ENCODE measurements around the gene SOD2. TPM values are rescaled to one million over a fixed set of nuclear protein-coding genes. Genes with fewer than 3 reads are reported as not detected.

The SOD2 gene
- total RNA-seq, 1 experiment from 2014 or later = 80.5 TPM

DNA sequence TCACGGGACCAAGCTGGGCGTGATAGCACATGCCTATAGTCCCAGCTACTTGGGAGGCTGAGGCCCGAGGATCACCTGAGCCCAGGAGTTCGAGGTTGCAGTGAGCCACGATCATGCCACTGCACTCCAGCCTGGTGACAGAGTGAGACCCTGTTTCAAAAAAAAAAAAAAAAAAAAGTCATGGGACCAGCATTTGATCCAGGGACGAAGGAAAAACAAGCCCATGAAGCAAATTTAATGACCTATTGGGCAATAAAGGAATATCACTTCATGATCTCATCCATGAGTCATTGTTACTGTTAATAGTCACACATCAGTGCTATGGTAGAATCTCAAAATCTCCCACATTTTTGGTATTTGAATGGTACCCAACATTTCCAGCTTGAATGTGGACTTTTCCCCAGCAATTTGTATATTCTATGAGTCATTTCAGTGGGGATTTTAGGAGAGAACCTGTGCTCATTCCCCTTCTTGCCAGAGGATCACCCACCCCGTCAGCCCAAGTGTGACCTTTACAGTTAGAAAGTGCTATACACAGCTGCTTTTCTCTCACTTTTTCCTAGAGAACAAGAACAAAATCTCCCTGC lies 8.5 kb upstream of the SOD2 start:
- Histone ChIP-seq H2BK120ac (ENCODE audit: low read depth, low read length, poor library complexity, severe bottlenecking) (no peak overlapping the region), H4K91ac (ENCODE audit: insufficient read length, low read depth, low read length) (no peak overlapping the region), H4K5ac (ENCODE audit: insufficient read length, low read depth, low read length) (no peak overlapping the region), H3K79me2 (ENCODE audit: insufficient read depth, low read length) (no peaks in the 10 kb centered on the region), H2BK15ac (ENCODE audit: low read depth, low read length) (no peak overlapping the region), H3K23me2 (ENCODE audit: insufficient read length, low read depth, low read length, poor library complexity, severe bottlenecking) (no peaks in the 10 kb centered on the region), H3K4me2 (ENCODE audit: insufficient read depth, insufficient read length, low read length) (no peak overlapping the region), H2BK5ac (ENCODE audit: insufficient read length, low read length) (no peak overlapping the region), H3K9ac (ENCODE audit: extremely low read depth, insufficient read length, low read length) (no peak overlapping the region), H3K4me1 (ENCODE audit: insufficient read depth, low read length) (no peaks in the 10 kb centered on the region), H3K4ac (ENCODE audit: low read depth, low read length) (no peak overlapping the region), H3K9me3 (ENCODE audit: control insufficient read depth, low read depth, low read length) (no peaks in the 10 kb centered on the region), H3K18ac (ENCODE audit: insufficient read length, low read depth, low read length) (no peak overlapping the region), H2BK12ac (ENCODE audit: insufficient read length, low read depth, low read length) (no peak overlapping the region), H4K8ac (replicated peaks; ENCODE audit: insufficient read length, low read depth, low read length) (no peak overlapping the region), H3K56ac (ENCODE audit: insufficient read length, low read depth, low read length) (no peak overlapping the region), H2AK5ac (ENCODE audit: insufficient read length, low read length) (no peak overlapping the region), H3K27me3 (ENCODE audit: insufficient read depth, low read length) (no peaks in the 10 kb centered on the region), H3T11ph (ENCODE audit: low read length) (no peak overlapping the region), H3K14ac (ENCODE audit: insufficient read depth, low read length) (no peak overlapping the region), H2AFZ (ENCODE audit: low read length) (no peak overlapping the region), H2BK20ac (ENCODE audit: low read depth, low read length, poor library complexity, severe bottlenecking) (no peak overlapping the region), H3K27ac (ENCODE audit: insufficient read length, low read depth, low read length) (no peak overlapping the region), H4K20me1 (ENCODE audit: control insufficient read depth, insufficient read depth, insufficient read length) (no peaks in the 10 kb centered on the region), H3K79me1 (ENCODE audit: insufficient read depth, low read depth, low read length, poor library complexity, severe bottlenecking) (no peaks in the 10 kb centered on the region), H3K23ac (ENCODE audit: insufficient read length, low read depth, low read length) (no peak overlapping the region)
- Mint-ChIP-seq H3K27me3 (ENCODE audit: low read depth) (no peaks in the 10 kb centered on the region; the same call in 1 of the 2 replicates), H3K36me3 (ENCODE audit: insufficient read depth in 1 of 3, low read depth in 3 of 3) (peaks cover 7 to 8% (median 7%) of the 10 kb centered on the region in 3 experiments), H3K9me3 (peaks cover 6 to 24% of the 10 kb centered on the region in 2 experiments), H3K27ac (no peak overlapping the region), H3K4me3 (no peak overlapping the region), H3K4me1 (0 out of 4 replicates have a peak, but pooled peaks cover 0 to 3% of the 10 kb centered on the region in 2 experiments)
- DNase-seq = no peak
- TF ChIP-seq CTCF (conservative IDR thresholded peaks at IDR 0.05) = no peak
- WGBS (ENCODE audit: extremely low coverage, insufficient read length, low lambda C conversion rate) = no CpG with 5 or more reads among the region's 7 CpGs

Data from H9 (cell line).